Ovary (tissue), 3 donors: ENCODE data around the gene AGO1.

Source experiments
- CTCF ChIP-seq, 3 donors: fragments of 450-650 bp in 2 of 3; fragments of 200-600 bp in 1 of 3; IDR thresholded peaks; one replicate each; pipeline versions ENCODE4 v1.5.1 to v1.8.0; 2016 to 2022; ENCODE audit warnings: antibody characterized with exemption in 3 of 3, mild to moderate bottlenecking in 1 of 3
- EP300 ChIP-seq: sonication (generic); formaldehyde crosslinking; IDR thresholded peaks from one replicate; pipeline ENCODE4 v1.6.1; 2017; ENCODE audit warnings: antibody characterized with exemption
- POLR2A ChIP-seq: fragments of 450-650 bp; IDR thresholded peaks from one replicate; pipeline ENCODE4 v1.6.1; 2017; ENCODE audit warnings: antibody characterized with exemption, mild to moderate bottlenecking, moderate library complexity
- donor health status: DM: no; HTN: no; CAD: no.

- TF ChIP-seq CTCF (IDR thresholded peaks at IDR 0.05) (no peak), POLR2A (no peak), EP300 (no peak)
Observed at GRCh38 chr1:35835398-35835797, 47.6 kb upstream of the AGO1 start.
